Common myeloid progenitor, CD34-positive (primary cell): ENCODE results near the gene SERPINF2.

Experiments
- CTCF ChIA-PET: fragments of 350-600 bp; sonication (Branson Sonifier 250); formaldehyde crosslinking; loops from one replicate; lab custom pipeline; 2021; ENCODE audit warnings: antibody characterized with exemption; lab: Charles Lee
- POLR2A ChIA-PET: fragments of 350-600 bp; sonication (Branson Sonifier 250); formaldehyde crosslinking; loops from one replicate; lab custom pipeline; 2021; ENCODE audit warnings: antibody characterized with exemption; lab: Charles Lee
- DNase-seq, 3 donors: peaks; one replicate each; pipeline versions ENCODE4 v3.0.0 to v3.0.0-alpha.2; 2013
- H3K27ac ChIP-seq, 2 experiments: 1 replicate in 1 of 2; 2 replicates in 1 of 2; pipeline ENCODE4 v1.7.0; 2013; ENCODE audit warnings: inconsistent platforms in 2 of 2, low read length in 2 of 2, mild to moderate bottlenecking in 2 of 2, low read depth in 1 of 2, moderate library complexity in 1 of 2; ENCODE audit not compliant: severe bottlenecking in 2 of 2, insufficient read depth in 1 of 2, poor library complexity in 1 of 2
- H3K27me3 ChIP-seq, 5 experiments: replicated peaks in 2 of 5; 1 replicate in 3 of 5; 2 replicates in 2 of 5; pipeline versions ENCODE4 v1.6.1 to v1.7.0; 2013; ENCODE audit warnings: low read length in 4 of 5, mild to moderate bottlenecking in 2 of 5, moderate library complexity in 2 of 5, inconsistent platforms in 1 of 5; ENCODE audit not compliant: insufficient read depth in 5 of 5, control insufficient read depth in 4 of 5
- H3K36me3 ChIP-seq, 4 experiments: 1 replicate in 2 of 4; 2 replicates in 2 of 4; pipeline versions ENCODE4 v1.6.1 to v1.7.0; 2013; ENCODE audit warnings: low read length in 3 of 4, control low read depth in 1 of 4, mild to moderate bottlenecking in 1 of 4; ENCODE audit not compliant: control insufficient read depth in 4 of 4, insufficient read depth in 4 of 4
- H3K4me1 ChIP-seq, 4 experiments: 1 replicate in 3 of 4; 2 replicates in 1 of 4; pipeline versions ENCODE4 v1.6.1 to v1.7.1; 2013; ENCODE audit warnings: low read length in 3 of 4, mild to moderate bottlenecking in 3 of 4, control low read depth in 1 of 4, inconsistent platforms in 1 of 4, moderate library complexity in 1 of 4; ENCODE audit not compliant: control insufficient read depth in 4 of 4, insufficient read depth in 4 of 4; ENCODE audit errors: control extremely low read depth in 1 of 4
- H3K4me3 ChIP-seq, 7 experiments: 1 replicate in 4 of 7; 2 replicates in 3 of 7; pipeline versions ENCODE4 v1.5.1 to v1.7.0; 2013; ENCODE audit warnings: mild to moderate bottlenecking in 7 of 7, low read length in 6 of 7, moderate library complexity in 6 of 7, inconsistent platforms in 2 of 7, low read depth in 2 of 7, control low read depth in 1 of 7; ENCODE audit not compliant: insufficient read depth in 4 of 7, control insufficient read depth in 1 of 7; ENCODE audit errors: extremely low read depth in 1 of 7
- H3K9me3 ChIP-seq, 5 experiments: 1 replicate in 4 of 5; 2 replicates in 1 of 5; pipeline versions ENCODE4 v1.6.1 to v1.7.1; 2013; ENCODE audit warnings: low read length in 4 of 5, mild to moderate bottlenecking in 2 of 5, inconsistent platforms in 1 of 5, low read depth in 1 of 5, moderate library complexity in 1 of 5; ENCODE audit not compliant: control insufficient read depth in 4 of 5, insufficient read depth in 2 of 5; ENCODE audit errors: control extremely low read depth in 1 of 5
- WGBS: methylation state at CpG from one replicate; pipeline ENCODE4 v1.1.5; 2013; ENCODE audit not compliant: insufficient coverage; 5-methylcytosine and 5-hydroxymethylcytosine counted together

Gene SERPINF2

DNA sequence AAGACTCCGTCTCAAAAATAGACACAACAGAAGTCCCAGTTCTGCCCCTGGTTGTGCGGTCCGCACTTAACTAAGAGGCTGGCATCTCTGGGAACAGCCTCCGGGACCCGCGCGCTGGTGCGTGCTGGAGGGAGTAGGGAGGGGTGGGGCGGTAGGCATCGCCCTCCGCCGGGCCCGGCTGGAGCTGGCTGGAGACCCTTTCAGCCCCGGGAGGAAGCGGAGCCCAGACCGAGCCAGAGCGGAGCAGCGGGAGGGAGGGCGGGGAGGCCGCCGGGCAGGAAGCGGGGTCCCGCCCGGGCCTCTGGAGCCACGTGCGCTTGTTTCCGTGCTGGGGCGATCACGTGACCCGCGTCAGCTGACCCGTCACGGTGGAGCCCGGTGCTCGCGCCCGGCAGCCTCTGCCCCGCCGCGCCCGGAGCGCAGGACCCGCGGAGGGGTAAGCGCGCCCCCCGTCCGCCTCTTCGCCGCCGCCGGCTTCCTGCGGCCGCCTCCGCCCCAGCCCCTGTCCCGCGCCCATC is 18.3 kb upstream of the SERPINF2 start, which contains the start of gene WDR81:
TSS of gene WDR81 (plus strand) at position 354 of the 518 bp plus-strand sequence. CDS start 256 bp downstream, outside the sequence.
- Histone ChIP-seq H3K27ac (peak within 1 kb of the TSS in 1 of 2 experiments; percentile 54), H3K36me3 (peaks cover 0 to 31% (median 19%) of the 10 kb centered on the region in 4 experiments), H3K27me3 (no peaks in the 10 kb centered on the region), H3K9me3 (no peaks in the 10 kb centered on the region), H3K4me3 (peak within 1 kb of the TSS; percentile 47 to 79 (median 71)), H3K4me1 (peaks cover 0 to 47% (median 43%) of the 10 kb centered on the region in 4 experiments)
- POLR2A ChIA-PET = interaction anchor here (0.6 to 0.7 kb wide), 2 partner anchors 40 to 58 kb away, joined by 4 to 5 read pairs; partner anchors contain the start of gene PRPF8
- CTCF ChIA-PET = interaction anchor here (0.6 to 8.7 kb wide), 3 partner anchors 11 to 170 kb away, joined by 3 to 231 read pairs (median 3); no protein-coding TSS in a partner anchor
- peak; percentile 81 to 87 (median 83) for DNase-seq
- 0% methylated on average over 44 of the region's 57 CpGs for WGBS

DNA sequence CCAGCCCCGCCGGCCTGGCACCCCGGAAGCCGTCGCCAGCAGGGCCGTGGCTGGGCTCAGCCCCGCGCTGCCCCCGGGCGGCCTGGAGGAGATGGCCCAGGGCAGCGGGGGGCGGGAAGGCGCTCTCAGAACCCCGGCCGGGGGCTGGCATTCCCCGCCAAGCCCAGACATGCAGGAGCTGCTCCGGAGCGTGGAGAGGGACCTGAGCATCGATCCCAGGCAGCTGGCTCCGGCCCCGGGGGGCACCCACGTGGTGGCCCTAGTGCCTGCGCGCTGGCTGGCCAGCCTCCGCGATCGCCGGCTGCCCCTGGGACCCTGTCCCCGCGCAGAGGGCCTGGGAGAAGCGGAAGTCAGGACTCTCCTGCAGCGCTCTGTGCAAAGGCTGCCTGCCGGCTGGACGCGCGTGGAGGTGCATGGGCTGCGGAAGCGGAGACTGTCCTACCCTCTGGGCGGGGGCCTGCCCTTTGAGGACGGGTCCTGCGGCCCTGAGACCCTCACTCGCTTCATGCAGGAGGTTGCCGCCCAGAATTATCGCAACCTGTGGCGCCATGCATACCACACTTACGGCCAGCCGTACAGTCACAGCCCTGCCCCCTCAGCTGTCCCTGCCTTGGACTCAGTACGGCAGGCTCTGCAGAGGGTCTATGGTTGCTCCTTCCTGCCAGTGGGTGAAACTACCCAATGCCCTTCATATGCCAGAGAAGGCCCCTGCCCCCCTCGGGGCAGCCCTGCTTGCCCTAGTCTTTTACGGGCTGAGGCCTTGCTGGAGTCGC is 17.6 kb upstream of the SERPINF2 start:
- Histone ChIP-seq H3K27ac (no peak overlapping the region), H3K36me3 (peaks cover 0 to 31% (median 19%) of the 10 kb centered on the region in 4 experiments), H3K27me3 (no peaks in the 10 kb centered on the region), H3K4me3 (peak overlapping the region; percentile 47 to 79 (median 71)), H3K9me3 (no peaks in the 10 kb centered on the region), H3K4me1 (peaks cover 0 to 47% (median 43%) of the 10 kb centered on the region in 4 experiments)
- POLR2A ChIA-PET = interaction anchor here (0.6 kb wide), 1 partner anchor 58 kb away, joined by 5 read pairs; no protein-coding TSS in a partner anchor
- WGBS = 11% methylated on average over 43 of the region's 51 CpGs
- DNase-seq = peak in 1 of 3 donors; percentile 25
- CTCF ChIA-PET = interaction anchor here (1.5 to 2.6 kb wide), 4 partner anchors 11 to 70 kb away, joined by 3 to 8 read pairs (median 4); no protein-coding TSS in a partner anchor

DNA sequence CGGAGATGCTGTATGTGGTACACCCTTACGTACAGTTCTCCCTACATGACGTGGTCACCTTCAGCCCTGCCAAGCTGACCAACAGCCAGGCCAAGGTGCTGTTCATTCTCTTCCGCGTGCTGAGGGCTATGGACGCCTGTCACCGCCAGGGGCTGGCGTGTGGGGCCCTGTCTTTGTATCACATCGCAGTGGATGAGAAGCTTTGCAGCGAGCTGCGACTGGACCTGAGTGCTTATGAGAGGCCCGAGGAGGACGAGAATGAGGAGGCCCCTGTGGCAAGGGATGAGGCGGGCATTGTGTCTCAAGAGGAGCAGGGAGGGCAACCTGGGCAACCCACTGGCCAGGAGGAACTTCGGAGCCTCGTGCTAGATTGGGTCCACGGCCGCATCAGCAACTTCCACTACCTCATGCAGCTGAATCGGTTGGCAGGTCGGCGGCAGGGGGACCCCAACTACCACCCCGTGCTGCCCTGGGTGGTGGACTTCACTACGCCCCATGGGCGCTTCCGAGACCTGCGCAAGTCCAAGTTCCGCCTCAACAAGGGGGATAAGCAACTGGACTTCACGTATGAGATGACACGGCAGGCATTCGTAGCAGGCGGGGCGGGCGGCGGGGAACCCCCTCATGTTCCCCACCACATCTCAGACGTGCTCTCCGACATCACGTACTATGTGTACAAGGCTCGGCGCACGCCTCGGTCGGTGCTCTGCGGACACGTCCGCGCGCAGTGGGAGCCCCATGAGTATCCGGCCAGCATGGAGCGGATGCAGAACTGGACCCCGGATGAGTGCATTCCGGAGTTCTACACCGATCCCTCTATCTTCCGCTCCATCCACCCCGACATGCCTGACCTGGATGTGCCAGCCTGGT is 16.8 kb upstream of the SERPINF2 start:
- Histone ChIP-seq H3K4me3 (peak overlapping the region in 4 of 7 experiments; percentile 71 to 79 (median 76)), H3K27ac (no peak overlapping the region), H3K4me1 (peaks cover 0 to 44% (median 40%) of the 10 kb centered on the region in 4 experiments), H3K27me3 (no peaks in the 10 kb centered on the region), H3K36me3 (peaks cover 0 to 38% (median 25%) of the 10 kb centered on the region in 4 experiments), H3K9me3 (no peaks in the 10 kb centered on the region)
- 96% methylated on average over 43 of the region's 54 CpGs for WGBS
- ChIA-PET POLR2A (interaction anchor here (0.6 kb wide), 1 partner anchor 34 kb away, joined by 3 read pairs; no protein-coding TSS in a partner anchor), CTCF (interaction anchor here (0.9 to 2.6 kb wide), 8 partner anchors 9 to 69 kb away, joined by 3 to 10 read pairs (median 5); no protein-coding TSS in a partner anchor)
- no peak for DNase-seq

DNA sequence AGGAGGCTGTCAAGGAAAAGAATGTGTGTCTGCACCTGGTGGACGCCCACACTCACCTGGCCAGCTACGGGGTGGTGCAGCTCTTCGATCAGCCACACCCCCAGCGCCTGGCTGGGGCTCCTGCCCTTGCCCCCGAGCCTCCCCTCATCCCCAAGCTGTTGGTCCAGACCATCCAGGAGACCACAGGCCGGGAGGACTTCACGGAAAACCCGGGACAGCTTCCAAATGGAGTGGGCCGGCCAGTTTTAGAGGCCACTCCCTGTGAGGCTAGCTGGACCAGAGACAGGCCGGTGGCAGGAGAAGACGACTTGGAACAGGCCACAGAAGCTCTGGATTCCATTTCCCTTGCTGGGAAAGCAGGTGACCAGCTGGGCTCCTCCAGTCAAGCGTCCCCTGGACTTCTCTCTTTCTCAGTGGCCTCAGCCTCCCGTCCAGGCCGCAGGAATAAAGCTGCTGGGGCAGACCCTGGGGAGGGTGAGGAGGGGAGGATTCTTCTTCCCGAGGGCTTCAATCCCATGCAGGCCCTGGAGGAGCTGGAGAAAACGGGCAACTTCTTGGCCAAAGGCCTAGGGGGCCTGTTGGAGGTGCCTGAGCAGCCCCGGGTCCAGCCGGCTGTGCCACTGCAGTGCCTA is 15.9 kb upstream of the SERPINF2 start:
- no peak for DNase-seq
- POLR2A ChIA-PET = no interaction called here
- Histone ChIP-seq H3K36me3 (peaks cover 0 to 42% (median 28%) of the 10 kb centered on the region in 4 experiments), H3K27me3 (no peaks in the 10 kb centered on the region), H3K27ac (no peak overlapping the region), H3K4me3 (no peak overlapping the region), H3K4me1 (peaks cover 0 to 41% (median 34%) of the 10 kb centered on the region in 4 experiments), H3K9me3 (no peaks in the 10 kb centered on the region)
- 92% methylated on average over 16 of the region's 18 CpGs for WGBS
- CTCF ChIA-PET = interaction anchor here (0.9 to 2.6 kb wide), 8 partner anchors 10 to 68 kb away, joined by 3 to 10 read pairs (median 4); partner anchors contain the start of gene SERPINF2

DNA sequence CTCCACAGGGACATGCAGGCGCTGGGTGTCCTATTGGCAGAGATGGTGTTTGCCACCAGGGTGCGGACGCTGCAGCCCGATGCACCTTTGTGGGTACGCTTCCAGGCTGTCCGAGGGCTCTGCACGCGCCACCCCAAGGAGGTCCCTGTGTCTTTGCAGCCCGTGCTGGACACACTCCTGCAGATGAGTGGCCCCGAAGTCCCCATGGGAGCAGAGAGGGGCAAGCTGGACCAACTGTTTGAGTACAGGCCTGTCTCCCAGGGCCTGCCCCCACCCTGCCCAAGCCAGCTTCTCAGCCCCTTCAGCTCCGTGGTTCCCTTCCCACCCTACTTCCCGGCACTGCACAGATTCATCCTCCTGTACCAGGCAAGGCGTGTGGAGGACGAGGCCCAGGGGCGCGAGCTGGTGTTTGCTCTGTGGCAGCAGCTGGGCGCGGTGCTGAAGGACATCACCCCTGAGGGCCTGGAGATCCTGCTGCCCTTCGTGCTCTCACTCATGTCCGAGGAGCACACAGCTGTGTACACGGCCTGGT is 15.3 kb upstream of the SERPINF2 start:
- Histone ChIP-seq H3K9me3 (no peaks in the 10 kb centered on the region), H3K4me1 (peaks cover 0 to 38% (median 30%) of the 10 kb centered on the region in 4 experiments), H3K27ac (no peak overlapping the region), H3K36me3 (peaks cover 0 to 42% (median 28%) of the 10 kb centered on the region in 4 experiments), H3K27me3 (no peaks in the 10 kb centered on the region), H3K4me3 (no peak overlapping the region)
- POLR2A ChIA-PET = no interaction called here
- no peak for DNase-seq
- 98% methylated on average over 21 of the region's 21 CpGs for WGBS
- CTCF ChIA-PET = interaction anchor here (0.9 to 2.6 kb wide), 6 partner anchors 10 to 57 kb away, joined by 3 to 10 read pairs (median 7); partner anchors contain the start of gene SERPINF2
